Measurements from ENCODE around the gene GPR4.

GRCh38 chr19:45547965-45548609, 53.9 kb downstream of the GPR4 start:
- TF ChIP-seq CTCF (IDR thresholded peaks at IDR 0.05) (no peak), TEAD4 (CRISPR knock-in tag; IDR thresholded peaks at IDR 0.05) (no peak), GABPB1 (CRISPR knock-in tag; IDR thresholded peaks at IDR 0.05) (no peak), E2F1 (CRISPR knock-in tag; IDR thresholded peaks at IDR 0.05) (no peak), E2F5 (CRISPR knock-in tag; IDR thresholded peaks at IDR 0.05) (no peak), ATF2 (CRISPR knock-in tag; IDR thresholded peaks at IDR 0.05; ENCODE audit: borderline replicate concordance, low read depth) (no peak), USF1 (CRISPR knock-in tag; IDR thresholded peaks at IDR 0.05) (no peak), TEAD1 (CRISPR knock-in tag; IDR thresholded peaks at IDR 0.05) (no peak), ZNF138 (CRISPR knock-in tag; conservative IDR thresholded peaks at IDR 0.05) (no peak), MAX (CRISPR knock-in tag; IDR thresholded peaks at IDR 0.05) (no peak), HMGXB4 (CRISPR knock-in tag; IDR thresholded peaks at IDR 0.05) (no peak), ZSCAN18 (CRISPR knock-in tag; IDR thresholded peaks at IDR 0.05) (no peak), SMAD3 (CRISPR knock-in tag; IDR thresholded peaks at IDR 0.05; ENCODE audit: borderline replicate concordance) (no peak), ZNF512 (CRISPR knock-in tag; IDR thresholded peaks at IDR 0.05; ENCODE audit: borderline replicate concordance) (no peak)
